DOHH2 (cell line): ENCODE measurements around the gene DLD.

Source experiments
- CTCF ChIP-seq: fragments of 200-600 bp; sonication (generic); IDR thresholded peaks from one replicate; pipeline ENCODE4 v1.5.1; 2014; ENCODE audit warnings: antibody characterized with exemption, mild to moderate bottlenecking, low read depth, low read length; ENCODE audit not compliant: poor library complexity, severe bottlenecking
- EZH2phosphoT487 ChIP-seq: fragments of 200-600 bp; sonication (generic); IDR thresholded peaks from 2 replicates; pipeline ENCODE4 v1.6.1; 2017; ENCODE audit warnings: borderline replicate concordance, mild to moderate bottlenecking, antibody characterized with exemption, low read length, moderate library complexity, mixed read lengths

- TF ChIP-seq CTCF, result no peak
- no peak for TF ChIP-seq EZH2phosphoT487
Measured at GRCh38 chr7:107860981-107861652, 29.9 kb upstream of the DLD start.
